ENCODE measurements around the gene PIK3IP1. TPM values are rescaled to one million over a fixed set of nuclear protein-coding genes. Genes with fewer than 3 reads are reported as not detected.

PIK3IP1 gene
- total RNA-seq, 4 donors from 2014 or later = 12.7 to 35.1 (median 24.7) TPM

GRCh38 chr22:31282748-31283468, 9.4 kb downstream of the PIK3IP1 start:
- intact Hi-C loops (cut with DNase I; ENCODE audit: low total_unique reads) = no loop called here
- H3K27ac ChIP-seq = no peak overlapping the region
- H3K36me3 ChIP-seq = no peaks in the 10 kb centered on the region
- H3K4me1 ChIP-seq = no peaks in the 10 kb centered on the region
- no peak for DNase-seq
- H3K27me3 ChIP-seq = no peaks in the 10 kb centered on the region
- H3K4me3 ChIP-seq = no peak overlapping the region
- TF ChIP-seq POLR2A (IDR thresholded peaks at IDR 0.05) (no peak), CTCF (IDR thresholded peaks at IDR 0.05) (no peak)
- H3K9me3 ChIP-seq = no peaks in the 10 kb centered on the region

GRCh38 chr22:31281733-31282132, 10.6 kb downstream of the PIK3IP1 start:
- no peak for DNase-seq
- Histone ChIP-seq H3K4me1 (no peaks in the 10 kb centered on the region), H3K9me3 (no peaks in the 10 kb centered on the region), H3K27me3 (no peaks in the 10 kb centered on the region), H3K36me3 (no peaks in the 10 kb centered on the region), H3K27ac (no peak overlapping the region), H3K4me3 (no peak overlapping the region)
- TF ChIP-seq CTCF (IDR thresholded peaks at IDR 0.05) = no peak
- no peak for TF ChIP-seq POLR2A (IDR thresholded peaks at IDR 0.05)
- intact Hi-C loops (cut with DNase I; ENCODE audit: low total_unique reads) = no loop called here

- intact Hi-C loops (cut with DNase I; ENCODE audit: low total_unique reads) = no loop called here
- Histone ChIP-seq H3K36me3 (no peaks in the 10 kb centered on the region), H3K9me3 (no peaks in the 10 kb centered on the region), H3K27me3 (no peaks in the 10 kb centered on the region), H3K4me1 (no peaks in the 10 kb centered on the region), H3K27ac (peak overlapping the region in 1 of 2 donors; percentile 6), H3K4me3 (no peak overlapping the region)
- TF ChIP-seq CTCF (IDR thresholded peaks at IDR 0.05) = no peak
- TF ChIP-seq POLR2A (IDR thresholded peaks at IDR 0.05) = no peak
- no peak for DNase-seq
Measured at GRCh38 chr22:31279821-31280505, 12.3 kb downstream of the PIK3IP1 start.

- Histone ChIP-seq H3K27ac (peak overlapping the region in 1 of 2 donors; percentile 42), H3K4me3 (no peak overlapping the region), H3K36me3 (no peaks in the 10 kb centered on the region), H3K9me3 (no peaks in the 10 kb centered on the region), H3K4me1 (no peaks in the 10 kb centered on the region), H3K27me3 (no peaks in the 10 kb centered on the region)
- intact Hi-C loops (cut with DNase I; ENCODE audit: low total_unique reads) = no loop called here
- TF ChIP-seq CTCF (IDR thresholded peaks at IDR 0.05) (no peak), POLR2A (IDR thresholded peaks at IDR 0.05) (no peak)
- DNase-seq = no peak
Measured at GRCh38 chr22:31279327-31279669, 13.0 kb downstream of the PIK3IP1 start.

GRCh38 chr22:31278626-31279326, 13.5 kb downstream of the PIK3IP1 start:
- no peak for DNase-seq
- no peak overlapping the region for H3K4me3 ChIP-seq
- no peaks in the 10 kb centered on the region for H3K36me3 ChIP-seq
- H3K4me1 ChIP-seq = no peaks in the 10 kb centered on the region
- H3K27me3 ChIP-seq = no peaks in the 10 kb centered on the region
- peak overlapping the region in 1 of 2 donors; percentile 42 for H3K27ac ChIP-seq
- H3K9me3 ChIP-seq = no peaks in the 10 kb centered on the region
- TF ChIP-seq POLR2A (IDR thresholded peaks at IDR 0.05) (no peak), CTCF (IDR thresholded peaks at IDR 0.05) (no peak)
- intact Hi-C loops (cut with DNase I; ENCODE audit: low total_unique reads) = no loop called here
